ENCODE measurements around the gene MIEF1. TPM values are rescaled to one million over a fixed set of nuclear protein-coding genes. Genes with fewer than 3 reads are reported as not detected.

MIEF1 gene
- total RNA-seq, 4 donors from 2014 or later = 19.2 to 23.6 (median 23.4) TPM

GRCh38 chr22:39524089-39524752, 22.1 kb downstream of the MIEF1 start:
- TF ChIP-seq POLR2AphosphoS5 (IDR thresholded peaks at IDR 0.05) (no peak), POLR2A (IDR thresholded peaks at IDR 0.05) (no peak), EP300 (IDR thresholded peaks at IDR 0.05) (no peak)
- TF ChIP-seq, protein P1, sequence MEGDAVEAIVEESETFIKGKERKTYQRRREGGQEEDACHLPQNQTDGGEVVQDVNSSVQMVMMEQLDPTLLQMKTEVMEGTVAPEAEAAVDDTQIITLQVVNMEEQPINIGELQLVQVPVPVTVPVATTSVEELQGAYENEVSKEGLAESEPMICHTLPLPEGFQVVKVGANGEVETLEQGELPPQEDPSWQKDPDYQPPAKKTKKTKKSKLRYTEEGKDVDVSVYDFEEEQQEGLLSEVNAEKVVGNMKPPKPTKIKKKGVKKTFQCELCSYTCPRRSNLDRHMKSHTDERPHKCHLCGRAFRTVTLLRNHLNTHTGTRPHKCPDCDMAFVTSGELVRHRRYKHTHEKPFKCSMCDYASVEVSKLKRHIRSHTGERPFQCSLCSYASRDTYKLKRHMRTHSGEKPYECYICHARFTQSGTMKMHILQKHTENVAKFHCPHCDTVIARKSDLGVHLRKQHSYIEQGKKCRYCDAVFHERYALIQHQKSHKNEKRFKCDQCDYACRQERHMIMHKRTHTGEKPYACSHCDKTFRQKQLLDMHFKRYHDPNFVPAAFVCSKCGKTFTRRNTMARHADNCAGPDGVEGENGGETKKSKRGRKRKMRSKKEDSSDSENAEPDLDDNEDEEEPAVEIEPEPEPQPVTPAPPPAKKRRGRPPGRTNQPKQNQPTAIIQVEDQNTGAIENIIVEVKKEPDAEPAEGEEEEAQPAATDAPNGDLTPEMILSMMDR (IDR thresholded peaks at IDR 0.05) = no peak
- Histone ChIP-seq H3K27me3 (no peaks in the 10 kb centered on the region), H3K4me1 (peaks cover 68% of the 10 kb centered on the region), H3K4me3 (peak overlapping the region; percentile 86), H3K36me3 (peaks cover 45% of the 10 kb centered on the region), H3K27ac (no peak overlapping the region), H3K9me3 (no peaks in the 10 kb centered on the region)
- WGBS = 74% methylated on average over 12 of the region's 13 CpGs
- no peak for DNase-seq (ENCODE audit: low spot score in 2 of 2)

GRCh38 chr22:39524753-39525657, 22.9 kb downstream of the MIEF1 start:
- H3K9me3 ChIP-seq = no peaks in the 10 kb centered on the region
- no peak for DNase-seq (ENCODE audit: low spot score in 2 of 2)
- no peak overlapping the region for H3K4me3 ChIP-seq
- H3K4me1 ChIP-seq = peaks cover 73% of the 10 kb centered on the region
- no peaks in the 10 kb centered on the region for H3K27me3 ChIP-seq
- H3K36me3 ChIP-seq = peaks cover 50% of the 10 kb centered on the region
- 86% methylated on average over 10 of the region's 10 CpGs for WGBS
- TF ChIP-seq POLR2AphosphoS5 (IDR thresholded peaks at IDR 0.05) (no peak), POLR2A (IDR thresholded peaks at IDR 0.05) (no peak), EP300 (IDR thresholded peaks at IDR 0.05) (no peak)
- TF ChIP-seq, protein P1 (IDR thresholded peaks at IDR 0.05) = no peak
- no peak overlapping the region for H3K27ac ChIP-seq

- TF ChIP-seq EP300 (IDR thresholded peaks at IDR 0.05) (no peak), POLR2A (IDR thresholded peaks at IDR 0.05) (no peak), POLR2AphosphoS5 (IDR thresholded peaks at IDR 0.05) (no peak)
- TF ChIP-seq, protein P1 (IDR thresholded peaks at IDR 0.05) = no peak
- Histone ChIP-seq H3K9me3 (no peaks in the 10 kb centered on the region), H3K27ac (no peak overlapping the region), H3K27me3 (no peaks in the 10 kb centered on the region), H3K4me1 (peaks cover 79% of the 10 kb centered on the region), H3K4me3 (no peak overlapping the region), H3K36me3 (peaks cover 50% of the 10 kb centered on the region)
- 77% methylated on average over 4 of the region's 4 CpGs for WGBS
- DNase-seq (ENCODE audit: low spot score in 2 of 2) = no peak
These were observed 23.5 kb downstream of the MIEF1 start for GRCh38 chr22:39525658-39525975.

DNA sequence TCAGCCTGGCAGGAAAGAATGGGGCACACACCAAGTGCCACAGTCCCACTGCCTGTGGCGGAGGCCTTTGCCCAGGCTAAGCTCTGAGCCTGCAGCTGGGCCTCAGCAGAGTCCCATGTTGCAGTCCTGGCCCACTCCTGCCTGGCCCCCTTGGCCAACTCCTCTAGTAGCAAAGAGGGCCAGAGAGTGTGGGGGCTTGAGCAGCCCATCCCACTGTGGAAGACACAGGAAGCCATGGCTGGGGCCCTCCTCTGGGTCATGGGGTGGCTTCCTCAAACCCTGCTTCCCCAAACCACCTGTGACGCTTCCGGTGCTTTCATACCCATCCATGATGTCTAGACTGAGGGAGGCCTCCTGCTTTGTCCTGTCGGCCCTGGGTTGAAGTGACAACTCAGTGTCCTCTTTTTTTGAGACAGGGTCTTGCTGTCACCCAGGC, 24.7 kb downstream of the MIEF1 start:
- DNase-seq (ENCODE audit: low spot score in 2 of 2) = no peak
- H3K4me3 ChIP-seq = no peak overlapping the region
- peaks cover 43% of the 10 kb centered on the region for H3K36me3 ChIP-seq
- H3K4me1 ChIP-seq = peaks cover 85% of the 10 kb centered on the region
- 70% methylated on average over 4 of the region's 4 CpGs for WGBS
- TF ChIP-seq POLR2A (IDR thresholded peaks at IDR 0.05) (no peak), POLR2AphosphoS5 (IDR thresholded peaks at IDR 0.05) (no peak), EP300 (IDR thresholded peaks at IDR 0.05) (no peak)
- TF ChIP-seq, protein P1 (IDR thresholded peaks at IDR 0.05) = no peak
- no peaks in the 10 kb centered on the region for H3K9me3 ChIP-seq
- no peaks in the 10 kb centered on the region for H3K27me3 ChIP-seq
- no peak overlapping the region for H3K27ac ChIP-seq

- Histone ChIP-seq H3K27me3 (no peaks in the 10 kb centered on the region), H3K4me1 (peaks cover 82% of the 10 kb centered on the region), H3K9me3 (no peaks in the 10 kb centered on the region), H3K36me3 (peaks cover 35% of the 10 kb centered on the region), H3K27ac (no peak overlapping the region), H3K4me3 (no peak overlapping the region)
- 38% methylated on average over 4 of the region's 6 CpGs for WGBS
- no peak for DNase-seq (ENCODE audit: low spot score in 2 of 2)
- TF ChIP-seq POLR2AphosphoS5 (IDR thresholded peaks at IDR 0.05) = no peak
- TF ChIP-seq, protein P1 (IDR thresholded peaks at IDR 0.05) = no peak
- TF ChIP-seq POLR2A (IDR thresholded peaks at IDR 0.05) = no peak
- TF ChIP-seq EP300 (IDR thresholded peaks at IDR 0.05) = no peak
These were observed 25.4 kb downstream of the MIEF1 start for GRCh38 chr22:39527481-39527961.

Data from suprapubic skin (tissue), 4 donors.